ENCODE measurements around the gene ADGRV1. TPM values are rescaled to one million over a fixed set of nuclear protein-coding genes. Genes with fewer than 3 reads are reported as not detected.

Gene ADGRV1
- total RNA-seq, 1 experiment from 2014 or later: 64.8 TPM

GRCh38 chr5:91103353-91104061 is 544.9 kb downstream of the ADGRV1 start:
- no peak for TF ChIP-seq CTCF (conservative IDR thresholded peaks at IDR 0.05)
- no CpG with 5 or more reads among the region's 6 CpGs for WGBS (ENCODE audit: extremely low coverage, insufficient read length, low lambda C conversion rate)
- no peak overlapping the region for H2AK5ac ChIP-seq (ENCODE audit: insufficient read length, low read length)
- H3K23me2 ChIP-seq (ENCODE audit: insufficient read length, low read depth, low read length, poor library complexity, severe bottlenecking): no peaks in the 10 kb centered on the region
- H3K4me1 ChIP-seq (ENCODE audit: insufficient read depth, low read length): 0 out of 2 replicates have a peak, but pooled peaks cover 5% of the 10 kb centered on the region
- no peak overlapping the region for H3K4ac ChIP-seq (ENCODE audit: low read depth, low read length)
- peaks cover 2% of the 10 kb centered on the region for H4K20me1 ChIP-seq (ENCODE audit: control insufficient read depth, insufficient read depth, insufficient read length)
- no peak for DNase-seq
- no peak overlapping the region for H3K9ac ChIP-seq (ENCODE audit: extremely low read depth, insufficient read length, low read length)
- H3K18ac ChIP-seq (ENCODE audit: insufficient read length, low read depth, low read length): no peak overlapping the region
- no peak overlapping the region for H3T11ph ChIP-seq (ENCODE audit: low read length)
- no peak overlapping the region for H2BK15ac ChIP-seq (ENCODE audit: low read depth, low read length)
- H3K27ac ChIP-seq (ENCODE audit: insufficient read length, low read depth, low read length): no peak overlapping the region
- no peak overlapping the region for H4K8ac ChIP-seq (replicated peaks; ENCODE audit: insufficient read length, low read depth, low read length)
- no peaks in the 10 kb centered on the region for H3K9me3 ChIP-seq (ENCODE audit: control insufficient read depth, low read depth, low read length)
- no peak overlapping the region for H2BK5ac ChIP-seq (ENCODE audit: insufficient read length, low read length)
- H4K91ac ChIP-seq (ENCODE audit: insufficient read length, low read depth, low read length): no peak overlapping the region
- H2BK20ac ChIP-seq (ENCODE audit: low read depth, low read length, poor library complexity, severe bottlenecking): no peak overlapping the region
- Mint-ChIP-seq H3K36me3 (ENCODE audit: insufficient read depth in 1 of 3, low read depth in 3 of 3) (peaks cover 24 to 35% (median 25%) of the 10 kb centered on the region in 3 experiments), H3K4me1 (peaks cover 23 to 27% of the 10 kb centered on the region in 2 experiments), H3K27ac (no peak overlapping the region), H3K27me3 (ENCODE audit: low read depth) (no peaks in the 10 kb centered on the region), H3K4me3 (no peak overlapping the region), H3K9me3 (peaks cover 9 to 12% of the 10 kb centered on the region in 2 experiments; a peak in 3 of 5 replicates)
- no peak overlapping the region for H3K23ac ChIP-seq (ENCODE audit: insufficient read length, low read depth, low read length)
- no peak overlapping the region for H2BK12ac ChIP-seq (ENCODE audit: insufficient read length, low read depth, low read length)
- no peak overlapping the region for H2BK120ac ChIP-seq (ENCODE audit: low read depth, low read length, poor library complexity, severe bottlenecking)
- no peak overlapping the region for H2AFZ ChIP-seq (ENCODE audit: low read length)
- no peaks in the 10 kb centered on the region for H3K27me3 ChIP-seq (ENCODE audit: insufficient read depth, low read length)
- no peak overlapping the region for H3K14ac ChIP-seq (ENCODE audit: insufficient read depth, low read length)
- no peaks in the 10 kb centered on the region for H3K79me2 ChIP-seq (ENCODE audit: insufficient read depth, low read length)
- H3K4me2 ChIP-seq (ENCODE audit: insufficient read depth, insufficient read length, low read length): no peak overlapping the region
- H3K56ac ChIP-seq (ENCODE audit: insufficient read length, low read depth, low read length): no peak overlapping the region
- H3K79me1 ChIP-seq (ENCODE audit: insufficient read depth, low read depth, low read length, poor library complexity, severe bottlenecking): no peaks in the 10 kb centered on the region
- H4K5ac ChIP-seq (ENCODE audit: insufficient read length, low read depth, low read length): no peak overlapping the region

All from H9 (cell line).